LNCaP clone FGC (cell line): ENCODE data around the gene TSPYL4.

Source experiments
- DNase-seq: peaks from one replicate; pipeline ENCODE4 v3.0.0-alpha.2; 2011; ENCODE audit warnings: low read depth
- H3K4me3 ChIP-seq: 2 replicates; pipeline ENCODE4 v1.5.1; 2011; ENCODE audit warnings: mild to moderate bottlenecking, low read depth, low read length, control low read depth
- CTCF ChIP-seq: IDR thresholded peaks from 2 replicates; pipeline ENCODE4 v1.5.1; 2012; ENCODE audit warnings: mild to moderate bottlenecking; ENCODE audit not compliant: control insufficient read depth, insufficient read depth; ENCODE audit errors: extremely low read depth

The TSPYL4 gene

GRCh38 chr6:116248577-116248976, 5.3 kb downstream of the TSPYL4 start:
- no peak overlapping the region for H3K4me3 ChIP-seq
- no peak for TF ChIP-seq CTCF
- no peak for DNase-seq

GRCh38 chr6:116247285-116247684, 6.6 kb downstream of the TSPYL4 start:
- no peak for DNase-seq
- no peak overlapping the region for H3K4me3 ChIP-seq
- no peak for TF ChIP-seq CTCF

- no peak for TF ChIP-seq CTCF
- DNase-seq, result no peak
- H3K4me3 ChIP-seq, result no peak overlapping the region
Observed at GRCh38 chr6:116246089-116246488, 7.8 kb downstream of the TSPYL4 start.

- H3K4me3 ChIP-seq, result no peak overlapping the region
- DNase-seq, result peak; percentile 95
- no peak for TF ChIP-seq CTCF
Observed at GRCh38 chr6:116244284-116244683, 9.6 kb downstream of the TSPYL4 start.

GRCh38 chr6:116239856-116240255, 14.0 kb downstream of the TSPYL4 start:
- DNase-seq, result no peak
- no peak for TF ChIP-seq CTCF
- no peak overlapping the region for H3K4me3 ChIP-seq

GRCh38 chr6:116239256-116239655, 14.6 kb downstream of the TSPYL4 start:
- no peak for TF ChIP-seq CTCF
- no peak for DNase-seq
- H3K4me3 ChIP-seq, result no peak overlapping the region

GRCh38 chr6:116238083-116238482, 15.8 kb downstream of the TSPYL4 start:
- H3K4me3 ChIP-seq, result no peak overlapping the region
- no peak for DNase-seq
- no peak for TF ChIP-seq CTCF
